ENCODE measurements around the gene MXD1.
"Not testable (repeated sequence)": the region's sequence is repeated elsewhere in the genome, so short reads cannot be mapped to it uniquely, and the experiment has no call there.

DNA sequence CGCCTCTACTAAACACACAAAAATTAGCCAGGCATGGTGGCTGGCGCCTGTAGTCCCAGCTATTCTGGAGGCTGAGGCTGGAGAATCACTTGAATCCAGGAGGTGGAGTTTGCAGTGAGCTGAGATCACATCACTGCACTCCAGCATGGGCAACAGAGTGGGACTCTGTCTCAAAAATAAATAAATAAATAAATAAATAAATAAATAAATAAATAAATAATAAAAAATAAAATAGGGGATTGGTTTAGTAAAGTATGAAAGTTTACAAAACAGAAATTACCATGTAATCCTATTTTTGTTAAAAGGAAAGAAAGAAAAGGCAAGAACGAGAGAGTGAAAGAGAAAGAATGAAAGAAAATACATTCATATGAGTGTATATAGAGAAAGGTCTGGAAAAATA, 35.8 kb downstream of the MXD1 start:
- TF ChIP-seq, protein P1, sequence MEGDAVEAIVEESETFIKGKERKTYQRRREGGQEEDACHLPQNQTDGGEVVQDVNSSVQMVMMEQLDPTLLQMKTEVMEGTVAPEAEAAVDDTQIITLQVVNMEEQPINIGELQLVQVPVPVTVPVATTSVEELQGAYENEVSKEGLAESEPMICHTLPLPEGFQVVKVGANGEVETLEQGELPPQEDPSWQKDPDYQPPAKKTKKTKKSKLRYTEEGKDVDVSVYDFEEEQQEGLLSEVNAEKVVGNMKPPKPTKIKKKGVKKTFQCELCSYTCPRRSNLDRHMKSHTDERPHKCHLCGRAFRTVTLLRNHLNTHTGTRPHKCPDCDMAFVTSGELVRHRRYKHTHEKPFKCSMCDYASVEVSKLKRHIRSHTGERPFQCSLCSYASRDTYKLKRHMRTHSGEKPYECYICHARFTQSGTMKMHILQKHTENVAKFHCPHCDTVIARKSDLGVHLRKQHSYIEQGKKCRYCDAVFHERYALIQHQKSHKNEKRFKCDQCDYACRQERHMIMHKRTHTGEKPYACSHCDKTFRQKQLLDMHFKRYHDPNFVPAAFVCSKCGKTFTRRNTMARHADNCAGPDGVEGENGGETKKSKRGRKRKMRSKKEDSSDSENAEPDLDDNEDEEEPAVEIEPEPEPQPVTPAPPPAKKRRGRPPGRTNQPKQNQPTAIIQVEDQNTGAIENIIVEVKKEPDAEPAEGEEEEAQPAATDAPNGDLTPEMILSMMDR (tag by site-specific recombination; IDR thresholded peaks at IDR 0.05): not testable (repeated sequence)
- not testable (repeated sequence) for TF ChIP-seq TCF7L2 (IDR thresholded peaks at IDR 0.05; ENCODE audit: borderline replicate concordance, low read depth, low read length); ZNF335 (tag by site-specific recombination; conservative IDR thresholded peaks at IDR 0.05); SCRT1 (tag by site-specific recombination; IDR thresholded peaks at IDR 0.05; ENCODE audit: borderline replicate concordance); ZFP3 (tag by site-specific recombination; IDR thresholded peaks at IDR 0.05; ENCODE audit: low read depth); ZNF677 (tag by site-specific recombination; IDR thresholded peaks at IDR 0.05)
- TF ChIP-seq, protein P2, sequence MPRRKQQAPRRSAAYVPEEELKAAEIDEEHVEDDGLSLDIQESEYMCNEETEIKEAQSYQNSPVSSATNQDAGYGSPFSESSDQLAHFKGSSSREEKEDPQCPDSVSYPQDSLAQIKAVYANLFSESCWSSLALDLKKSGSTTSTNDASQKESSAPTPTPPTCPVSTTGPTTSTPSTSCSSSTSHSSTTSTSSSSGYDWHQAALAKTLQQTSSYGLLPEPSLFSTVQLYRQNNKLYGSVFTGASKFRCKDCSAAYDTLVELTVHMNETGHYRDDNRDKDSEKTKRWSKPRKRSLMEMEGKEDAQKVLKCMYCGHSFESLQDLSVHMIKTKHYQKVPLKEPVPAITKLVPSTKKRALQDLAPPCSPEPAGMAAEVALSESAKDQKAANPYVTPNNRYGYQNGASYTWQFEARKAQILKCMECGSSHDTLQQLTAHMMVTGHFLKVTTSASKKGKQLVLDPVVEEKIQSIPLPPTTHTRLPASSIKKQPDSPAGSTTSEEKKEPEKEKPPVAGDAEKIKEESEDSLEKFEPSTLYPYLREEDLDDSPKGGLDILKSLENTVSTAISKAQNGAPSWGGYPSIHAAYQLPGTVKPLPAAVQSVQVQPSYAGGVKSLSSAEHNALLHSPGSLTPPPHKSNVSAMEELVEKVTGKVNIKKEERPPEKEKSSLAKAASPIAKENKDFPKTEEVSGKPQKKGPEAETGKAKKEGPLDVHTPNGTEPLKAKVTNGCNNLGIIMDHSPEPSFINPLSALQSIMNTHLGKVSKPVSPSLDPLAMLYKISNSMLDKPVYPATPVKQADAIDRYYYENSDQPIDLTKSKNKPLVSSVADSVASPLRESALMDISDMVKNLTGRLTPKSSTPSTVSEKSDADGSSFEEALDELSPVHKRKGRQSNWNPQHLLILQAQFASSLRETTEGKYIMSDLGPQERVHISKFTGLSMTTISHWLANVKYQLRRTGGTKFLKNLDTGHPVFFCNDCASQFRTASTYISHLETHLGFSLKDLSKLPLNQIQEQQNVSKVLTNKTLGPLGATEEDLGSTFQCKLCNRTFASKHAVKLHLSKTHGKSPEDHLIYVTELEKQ (tag by site-specific recombination; IDR thresholded peaks at IDR 0.05; ENCODE audit: borderline replicate concordance): not testable (repeated sequence)
- TF ChIP-seq, protein P3, sequence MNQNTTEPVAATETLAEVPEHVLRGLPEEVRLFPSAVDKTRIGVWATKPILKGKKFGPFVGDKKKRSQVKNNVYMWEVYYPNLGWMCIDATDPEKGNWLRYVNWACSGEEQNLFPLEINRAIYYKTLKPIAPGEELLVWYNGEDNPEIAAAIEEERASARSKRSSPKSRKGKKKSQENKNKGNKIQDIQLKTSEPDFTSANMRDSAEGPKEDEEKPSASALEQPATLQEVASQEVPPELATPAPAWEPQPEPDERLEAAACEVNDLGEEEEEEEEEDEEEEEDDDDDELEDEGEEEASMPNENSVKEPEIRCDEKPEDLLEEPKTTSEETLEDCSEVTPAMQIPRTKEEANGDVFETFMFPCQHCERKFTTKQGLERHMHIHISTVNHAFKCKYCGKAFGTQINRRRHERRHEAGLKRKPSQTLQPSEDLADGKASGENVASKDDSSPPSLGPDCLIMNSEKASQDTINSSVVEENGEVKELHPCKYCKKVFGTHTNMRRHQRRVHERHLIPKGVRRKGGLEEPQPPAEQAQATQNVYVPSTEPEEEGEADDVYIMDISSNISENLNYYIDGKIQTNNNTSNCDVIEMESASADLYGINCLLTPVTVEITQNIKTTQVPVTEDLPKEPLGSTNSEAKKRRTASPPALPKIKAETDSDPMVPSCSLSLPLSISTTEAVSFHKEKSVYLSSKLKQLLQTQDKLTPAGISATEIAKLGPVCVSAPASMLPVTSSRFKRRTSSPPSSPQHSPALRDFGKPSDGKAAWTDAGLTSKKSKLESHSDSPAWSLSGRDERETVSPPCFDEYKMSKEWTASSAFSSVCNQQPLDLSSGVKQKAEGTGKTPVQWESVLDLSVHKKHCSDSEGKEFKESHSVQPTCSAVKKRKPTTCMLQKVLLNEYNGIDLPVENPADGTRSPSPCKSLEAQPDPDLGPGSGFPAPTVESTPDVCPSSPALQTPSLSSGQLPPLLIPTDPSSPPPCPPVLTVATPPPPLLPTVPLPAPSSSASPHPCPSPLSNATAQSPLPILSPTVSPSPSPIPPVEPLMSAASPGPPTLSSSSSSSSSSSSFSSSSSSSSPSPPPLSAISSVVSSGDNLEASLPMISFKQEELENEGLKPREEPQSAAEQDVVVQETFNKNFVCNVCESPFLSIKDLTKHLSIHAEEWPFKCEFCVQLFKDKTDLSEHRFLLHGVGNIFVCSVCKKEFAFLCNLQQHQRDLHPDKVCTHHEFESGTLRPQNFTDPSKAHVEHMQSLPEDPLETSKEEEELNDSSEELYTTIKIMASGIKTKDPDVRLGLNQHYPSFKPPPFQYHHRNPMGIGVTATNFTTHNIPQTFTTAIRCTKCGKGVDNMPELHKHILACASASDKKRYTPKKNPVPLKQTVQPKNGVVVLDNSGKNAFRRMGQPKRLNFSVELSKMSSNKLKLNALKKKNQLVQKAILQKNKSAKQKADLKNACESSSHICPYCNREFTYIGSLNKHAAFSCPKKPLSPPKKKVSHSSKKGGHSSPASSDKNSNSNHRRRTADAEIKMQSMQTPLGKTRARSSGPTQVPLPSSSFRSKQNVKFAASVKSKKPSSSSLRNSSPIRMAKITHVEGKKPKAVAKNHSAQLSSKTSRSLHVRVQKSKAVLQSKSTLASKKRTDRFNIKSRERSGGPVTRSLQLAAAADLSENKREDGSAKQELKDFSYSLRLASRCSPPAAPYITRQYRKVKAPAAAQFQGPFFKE (tag by site-specific recombination; IDR thresholded peaks at IDR 0.05; ENCODE audit: borderline replicate concordance): not testable (repeated sequence)
- 0 out of 2 replicates have a peak, but pooled peaks have one; percentile 23 for TF ChIP-seq ZNF404 (tag by site-specific recombination; IDR thresholded peaks at IDR 0.05)
